ENCODE measurements around the gene TBC1D10B. TPM values are rescaled to one million over a fixed set of nuclear protein-coding genes. Genes with fewer than 3 reads are reported as not detected.
"Not testable (repeated sequence)": the region's sequence is repeated elsewhere in the genome, so short reads cannot be mapped to it uniquely, and the experiment has no call there.

TBC1D10B gene
- total RNA-seq, 2 donors from 2014 or later, result 49.7 to 64.2 TPM

DNA sequence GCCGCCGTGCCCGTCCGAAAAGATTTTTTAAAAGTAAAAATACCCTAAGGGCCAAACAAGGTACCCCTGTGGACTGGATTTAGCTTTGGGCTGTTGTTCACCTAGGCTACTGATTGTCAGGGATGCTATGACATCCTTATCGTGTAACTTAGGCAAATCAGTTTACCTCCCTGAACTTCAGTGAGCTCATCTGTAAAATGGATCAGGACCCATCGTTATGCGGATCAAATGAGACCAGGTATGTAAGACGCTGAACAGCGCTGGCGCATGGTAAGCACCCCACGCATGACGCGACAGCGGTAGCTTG, 36.5 kb upstream of the TBC1D10B start:
- no peaks in the 10 kb centered on the region for H3K27me3 Mint-ChIP-seq
- peaks cover 16% of the 10 kb centered on the region for H3K36me3 Mint-ChIP-seq (ENCODE audit: low read depth)

DNA sequence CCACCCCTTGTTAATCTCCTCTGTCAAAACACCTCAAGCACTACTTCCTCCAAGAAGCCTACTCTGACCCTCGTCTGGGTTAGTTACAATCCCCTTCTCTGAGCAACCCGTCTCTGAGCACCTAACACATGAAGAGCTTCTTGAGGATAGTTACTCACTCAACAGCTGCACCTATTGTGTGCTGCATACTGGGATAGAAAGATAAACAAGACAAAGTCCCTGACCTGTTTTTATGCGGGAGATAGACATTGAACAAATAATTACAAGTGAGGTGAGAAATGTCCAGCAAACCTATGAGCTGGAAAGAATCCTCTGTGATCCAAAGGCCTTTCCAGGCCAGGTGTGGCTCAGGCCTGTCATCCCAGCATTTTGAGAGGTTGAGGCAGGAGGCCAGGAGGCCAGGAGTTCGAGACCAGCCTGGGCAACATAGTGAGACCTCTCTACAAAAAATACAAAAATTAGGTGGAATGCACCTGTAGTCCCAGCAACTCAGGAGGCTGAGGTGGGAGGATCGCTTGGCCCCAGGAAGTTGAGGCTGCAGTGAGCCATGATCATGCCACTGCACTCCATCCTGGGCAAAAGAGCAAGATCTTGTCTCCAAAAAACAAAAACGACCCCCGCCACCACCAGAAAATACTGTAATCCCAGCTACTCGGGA, 31.6 kb upstream of the TBC1D10B start:
- H3K27me3 Mint-ChIP-seq, result no peaks in the 10 kb centered on the region
- no peak overlapping the region for H3K27ac Mint-ChIP-seq
- H3K4me3 Mint-ChIP-seq, result peak overlapping the region; percentile 90
- no peak for ATAC-seq (replicated peaks)
- no peaks in the 10 kb centered on the region for H3K9me3 Mint-ChIP-seq
- peaks cover 13% of the 10 kb centered on the region for H3K36me3 Mint-ChIP-seq (ENCODE audit: low read depth)
- peaks cover 5% of the 10 kb centered on the region for H3K4me1 Mint-ChIP-seq

More for the DNA sequence above, 36.5 kb upstream of the TBC1D10B start:
- peak overlapping the region; percentile 90 for H3K4me3 Mint-ChIP-seq
- H3K27ac Mint-ChIP-seq, result peak overlapping the region; percentile 83
- H3K9me3 Mint-ChIP-seq, result no peaks in the 10 kb centered on the region
- H3K4me1 Mint-ChIP-seq, result peaks cover 10% of the 10 kb centered on the region
- ATAC-seq (replicated peaks), result peak; percentile 22

DNA sequence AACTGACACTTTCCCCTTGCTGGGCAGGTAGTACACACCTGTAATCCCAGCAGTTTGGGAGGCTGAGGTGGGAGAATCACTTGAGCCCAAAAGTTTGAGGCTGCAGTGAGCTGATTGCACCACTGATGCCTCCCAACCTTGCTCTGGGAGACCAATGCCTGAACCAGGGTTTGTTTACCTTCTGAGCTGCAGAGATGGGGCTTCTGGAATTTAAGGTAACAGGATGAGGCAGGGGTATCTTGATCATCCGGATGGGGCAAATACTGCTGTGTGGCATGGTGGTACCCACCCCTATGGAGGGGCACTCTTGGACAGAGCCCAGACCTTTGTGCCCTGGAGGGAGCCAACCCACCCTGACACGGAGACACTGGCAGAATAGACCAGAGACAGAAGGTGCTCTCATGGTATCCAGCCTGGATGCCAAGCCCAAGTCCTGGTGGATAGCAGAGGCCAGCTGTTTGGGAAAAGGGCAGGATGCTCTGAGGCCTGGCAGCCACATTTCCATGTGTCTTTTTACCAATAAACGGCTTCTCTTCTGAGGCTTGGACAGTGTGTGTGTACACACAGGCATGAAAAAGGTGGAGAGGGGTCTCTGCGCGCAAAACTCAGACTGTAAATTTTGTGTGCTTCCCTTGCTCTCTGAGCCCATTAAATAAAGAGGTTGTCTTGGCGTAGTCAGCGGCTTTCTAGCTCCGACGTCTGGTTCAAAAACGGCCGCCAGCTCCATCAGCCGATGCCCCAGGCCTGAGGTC, 29.3 kb upstream of the TBC1D10B start:
- H3K4me1 Mint-ChIP-seq, result peaks cover 16% of the 10 kb centered on the region
- peak overlapping the region; percentile 90 for H3K4me3 Mint-ChIP-seq
- no peaks in the 10 kb centered on the region for H3K9me3 Mint-ChIP-seq
- no peaks in the 10 kb centered on the region for H3K27me3 Mint-ChIP-seq
- ATAC-seq (replicated peaks), result no peak
- H3K36me3 Mint-ChIP-seq (ENCODE audit: low read depth), result peaks cover 22% of the 10 kb centered on the region
- H3K27ac Mint-ChIP-seq, result peak overlapping the region; percentile 93

DNA sequence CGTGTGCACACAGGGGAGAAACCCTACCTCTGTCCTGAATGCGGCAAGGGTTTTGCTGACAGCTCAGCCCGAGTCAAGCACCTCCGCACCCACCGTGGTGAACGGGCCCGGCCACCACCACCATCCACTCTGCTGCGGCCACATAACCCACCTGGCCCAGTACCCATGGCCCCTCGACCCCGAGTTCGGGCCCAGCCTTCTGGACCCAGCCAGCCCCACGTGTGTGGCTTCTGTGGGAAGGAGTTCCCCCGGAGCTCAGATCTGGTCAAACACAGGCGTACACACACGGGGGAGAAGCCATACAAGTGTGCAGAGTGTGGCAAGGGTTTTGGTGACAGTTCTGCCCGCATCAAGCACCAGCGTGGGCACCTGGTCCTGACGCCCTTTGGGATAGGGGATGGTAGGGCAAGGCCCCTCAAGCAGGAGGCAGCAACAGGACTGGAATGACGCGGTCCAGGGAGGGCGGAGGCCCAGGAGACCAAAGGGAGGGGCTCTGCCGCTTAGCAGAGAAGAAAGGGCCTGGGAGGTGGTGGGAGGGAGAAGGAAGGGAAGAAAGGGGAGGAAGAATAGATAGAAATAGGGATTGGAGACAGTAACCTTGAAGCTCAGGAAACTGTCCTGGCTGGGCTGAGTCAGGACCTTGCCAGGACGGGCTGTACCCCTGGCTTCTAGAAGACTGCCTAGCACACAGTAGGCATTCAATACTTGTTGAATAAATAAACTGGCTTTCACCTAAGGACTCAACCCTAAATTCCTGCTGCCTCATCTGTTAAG, 28.6 kb upstream of the TBC1D10B start:
- H3K4me1 Mint-ChIP-seq, result peaks cover 20% of the 10 kb centered on the region
- H3K36me3 Mint-ChIP-seq (ENCODE audit: low read depth), result peaks cover 22% of the 10 kb centered on the region
- ATAC-seq (replicated peaks), result no peak
- no peaks in the 10 kb centered on the region for H3K27me3 Mint-ChIP-seq
- no peaks in the 10 kb centered on the region for H3K9me3 Mint-ChIP-seq
- H3K27ac Mint-ChIP-seq, result no peak overlapping the region
- peak overlapping the region; percentile 90 for H3K4me3 Mint-ChIP-seq

DNA sequence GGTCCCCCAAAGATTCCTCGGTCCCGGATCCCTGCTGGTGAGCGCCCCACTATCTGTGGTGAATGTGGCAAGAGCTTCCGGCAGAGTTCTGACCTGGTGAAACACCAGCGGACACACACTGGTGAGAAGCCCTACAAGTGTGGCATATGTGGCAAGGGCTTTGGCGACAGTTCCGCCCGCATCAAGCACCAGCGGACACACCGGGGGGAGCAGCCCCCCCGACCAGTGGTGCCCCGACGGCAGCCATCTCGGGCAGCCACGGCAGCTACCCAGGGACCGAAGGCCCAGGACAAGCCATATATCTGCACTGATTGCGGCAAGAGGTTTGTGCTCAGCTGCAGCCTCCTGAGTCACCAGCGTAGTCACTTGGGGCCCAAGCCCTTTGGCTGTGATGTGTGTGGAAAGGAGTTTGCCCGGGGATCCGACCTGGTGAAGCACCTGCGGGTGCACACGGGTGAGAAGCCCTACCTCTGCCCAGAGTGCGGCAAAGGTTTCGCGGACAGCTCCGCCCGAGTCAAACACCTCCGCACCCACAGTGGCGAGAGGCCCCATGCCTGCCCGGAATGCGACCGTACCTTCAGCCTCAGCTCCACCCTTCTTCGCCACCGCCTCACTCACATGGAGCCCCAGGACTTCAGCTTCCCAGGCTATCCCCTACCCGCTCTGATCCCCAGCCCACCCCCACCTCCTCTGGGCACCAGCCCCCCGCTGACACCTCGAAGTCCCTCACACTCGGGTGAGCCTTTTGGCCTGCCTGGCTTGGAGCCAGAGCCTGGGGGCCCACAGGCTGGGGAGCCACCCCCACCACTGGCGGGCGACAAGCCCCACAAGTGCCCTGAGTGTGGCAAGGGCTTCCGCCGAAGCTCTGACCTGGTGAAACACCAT, 27.7 kb upstream of the TBC1D10B start:
- no peaks in the 10 kb centered on the region for H3K27me3 Mint-ChIP-seq
- no peak overlapping the region for H3K27ac Mint-ChIP-seq
- H3K4me1 Mint-ChIP-seq, result peaks cover 20% of the 10 kb centered on the region
- ATAC-seq (replicated peaks), result no peak
- peak overlapping the region; percentile 90 for H3K4me3 Mint-ChIP-seq
- H3K9me3 Mint-ChIP-seq, result no peaks in the 10 kb centered on the region
- H3K36me3 Mint-ChIP-seq (ENCODE audit: low read depth), result peaks cover 22% of the 10 kb centered on the region

DNA sequence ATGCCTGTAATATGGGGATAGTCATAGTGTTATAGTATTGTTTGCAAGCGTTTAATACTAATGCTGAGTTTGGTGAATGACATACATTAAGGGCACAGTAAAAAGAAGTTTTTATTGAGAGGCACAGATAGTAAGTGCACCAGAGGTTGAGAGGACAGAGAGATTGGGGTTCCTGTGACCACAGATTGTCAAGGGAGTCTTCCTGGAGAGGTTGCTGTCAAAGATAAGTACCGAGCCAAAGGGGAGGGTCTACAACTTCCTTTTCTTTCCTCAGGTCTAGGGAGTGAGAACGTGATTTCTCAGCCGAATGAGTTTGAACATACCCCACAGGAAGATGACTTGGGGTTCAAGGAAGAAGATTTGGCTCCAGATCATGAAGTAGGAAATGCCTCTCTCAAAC, 26.8 kb upstream of the TBC1D10B start:
- H3K36me3 Mint-ChIP-seq (ENCODE audit: low read depth), result peaks cover 22% of the 10 kb centered on the region
- H3K27ac Mint-ChIP-seq, result peak overlapping the region; percentile 91
- no peak for ATAC-seq (replicated peaks)
- H3K27me3 Mint-ChIP-seq, result no peaks in the 10 kb centered on the region
- no peaks in the 10 kb centered on the region for H3K9me3 Mint-ChIP-seq
- H3K4me1 Mint-ChIP-seq, result peaks cover 20% of the 10 kb centered on the region
- peak overlapping the region; percentile 97 for H3K4me3 Mint-ChIP-seq

DNA sequence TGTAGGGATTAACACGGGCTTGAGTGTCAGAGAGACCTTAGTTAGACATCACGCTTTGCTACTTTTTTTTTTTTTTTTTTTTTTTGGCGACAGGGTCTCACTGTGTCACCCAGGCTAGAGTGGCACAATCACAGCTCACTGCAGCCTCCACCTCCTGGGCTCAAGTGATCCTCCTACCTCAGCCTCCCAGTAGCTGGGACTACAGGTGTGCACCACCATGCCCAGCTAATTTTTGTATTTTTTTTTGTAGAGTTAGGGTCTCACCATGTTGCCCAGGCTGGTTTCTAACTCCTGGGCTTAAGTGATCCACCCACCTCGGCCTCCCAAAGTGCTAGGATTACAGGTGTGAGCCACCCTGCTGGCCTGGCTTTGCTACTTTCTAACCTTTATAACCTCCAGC, 26.3 kb upstream of the TBC1D10B start:
- peak overlapping the region; percentile 91 for H3K27ac Mint-ChIP-seq
- H3K4me1 Mint-ChIP-seq, result peaks cover 20% of the 10 kb centered on the region
- H3K27me3 Mint-ChIP-seq; ATAC-seq (replicated peaks); H3K9me3 Mint-ChIP-seq: not testable (repeated sequence)
- peaks cover 22% of the 10 kb centered on the region for H3K36me3 Mint-ChIP-seq (ENCODE audit: low read depth)
- peak overlapping the region; percentile 97 for H3K4me3 Mint-ChIP-seq

DNA sequence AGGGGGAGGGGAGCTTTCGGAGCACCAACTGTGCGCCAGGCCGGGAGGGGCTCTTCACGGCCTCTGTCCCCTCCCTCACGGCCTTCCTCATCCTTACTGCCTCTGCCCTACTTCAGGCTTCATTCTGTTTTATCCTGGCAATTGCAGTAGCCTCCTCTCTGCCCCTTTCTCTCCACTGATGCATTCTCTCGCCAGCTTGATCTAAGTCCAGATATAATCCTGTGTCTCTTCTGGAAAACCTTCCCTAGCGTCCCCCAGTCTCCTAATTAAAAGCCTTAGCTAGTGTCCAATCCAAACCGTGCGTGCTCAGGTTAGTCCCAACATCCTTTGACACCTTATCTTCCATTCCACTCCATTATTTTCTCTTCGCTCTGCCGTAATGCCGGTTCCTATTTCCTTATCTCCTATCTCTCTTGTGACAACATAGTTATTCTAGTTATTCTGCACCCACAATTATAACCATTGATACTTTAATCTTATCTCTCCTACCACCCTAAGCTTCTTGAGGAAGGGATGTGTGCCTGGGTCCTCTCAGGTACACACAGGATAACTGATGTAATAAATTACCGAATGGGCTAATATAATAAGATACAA, 25.8 kb upstream of the TBC1D10B start:
- H3K36me3 Mint-ChIP-seq (ENCODE audit: low read depth), result peaks cover 22% of the 10 kb centered on the region
- H3K27me3 Mint-ChIP-seq, result no peaks in the 10 kb centered on the region
- ATAC-seq (replicated peaks), result peak; percentile 31
- H3K9me3 Mint-ChIP-seq, result no peaks in the 10 kb centered on the region
- H3K4me1 Mint-ChIP-seq, result peaks cover 20% of the 10 kb centered on the region
- peak overlapping the region; percentile 97 for H3K4me3 Mint-ChIP-seq
- H3K27ac Mint-ChIP-seq, result peak overlapping the region; percentile 91

DNA sequence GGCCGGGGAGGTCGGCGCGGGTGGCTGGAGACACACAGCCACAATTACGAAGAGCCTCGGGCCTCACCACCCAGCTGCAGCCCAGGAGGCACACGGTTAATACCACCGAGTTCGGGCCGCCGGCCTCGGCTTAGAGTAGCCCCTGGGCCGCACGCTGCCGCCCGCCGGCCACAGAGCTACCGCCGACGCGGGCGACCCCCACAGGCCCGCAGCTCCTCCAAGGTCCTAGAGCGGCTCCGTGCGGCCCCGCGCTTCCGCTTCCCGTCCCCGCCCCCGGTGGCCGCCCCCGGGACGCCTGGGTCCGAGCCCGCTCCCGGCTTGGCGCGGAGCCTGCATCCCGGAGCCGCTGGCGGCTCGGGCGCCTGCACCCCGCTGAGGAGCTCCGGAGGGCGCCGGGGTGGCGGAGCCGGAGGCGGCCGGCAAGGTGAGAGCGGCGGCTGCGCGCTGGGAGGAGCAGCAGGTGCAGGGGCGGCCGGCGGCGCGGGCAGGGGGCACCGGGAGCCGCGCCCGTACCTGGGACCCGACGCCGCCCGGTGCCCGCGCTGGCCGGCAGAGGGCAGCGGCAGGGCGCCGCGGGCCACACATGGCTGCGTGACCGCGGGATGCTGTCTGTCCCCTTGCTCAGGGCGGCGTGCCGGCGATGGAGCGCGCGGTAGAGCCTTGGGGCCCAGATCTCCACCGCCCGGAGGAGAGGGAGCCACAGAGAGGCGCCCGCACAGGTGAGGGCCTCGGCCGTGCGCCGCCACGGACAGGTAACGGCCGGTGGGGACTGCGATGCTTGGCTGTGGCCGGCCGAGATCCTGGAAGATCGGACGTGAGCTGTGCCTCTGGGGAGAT, 25.1 kb upstream of the TBC1D10B start, which contains the start of gene ZNF48:
Gene ZNF48 (plus strand): TSS at position 266 of the 837 bp plus-strand sequence. CDS start 375 bp downstream, at position 641.
- Mint-ChIP-seq H3K27ac (peak within 1 kb of the TSS; percentile 91), H3K4me1 (peaks cover 20% of the 10 kb centered on the region), H3K9me3 (no peaks in the 10 kb centered on the region), H3K4me3 (peak within 1 kb of the TSS; percentile 97), H3K36me3 (ENCODE audit: low read depth) (peaks cover 22% of the 10 kb centered on the region), H3K27me3 (no peaks in the 10 kb centered on the region)
- peak; percentile 81 for ATAC-seq (replicated peaks)

DNA sequence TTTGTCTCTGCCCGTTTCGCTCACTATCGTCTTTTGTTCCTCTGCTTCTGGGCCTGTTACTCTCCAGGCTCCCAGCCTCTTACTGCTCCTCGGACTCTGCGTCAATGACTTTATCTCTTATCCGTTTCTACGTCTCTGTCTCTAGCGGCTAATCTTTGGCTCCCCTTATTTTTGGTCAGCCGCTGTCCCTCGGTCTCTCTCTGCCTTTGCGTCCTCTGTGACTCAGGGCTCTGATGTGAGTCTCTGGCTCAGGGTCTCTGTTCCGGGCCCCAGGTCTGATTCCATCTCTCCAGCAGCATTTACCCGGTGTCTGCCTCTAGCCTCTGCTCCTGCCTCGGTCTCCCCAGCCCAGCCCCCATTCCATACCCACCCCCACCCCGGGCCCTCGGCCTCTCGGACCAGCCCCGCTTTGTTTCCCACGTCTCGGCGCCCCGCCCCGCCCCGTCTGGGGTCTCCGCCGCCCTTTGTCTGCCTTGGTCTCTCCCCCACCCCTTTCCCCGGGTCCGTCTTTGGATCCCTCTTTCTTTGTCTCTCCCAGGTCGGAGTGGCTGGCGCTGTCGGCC, 24.4 kb upstream of the TBC1D10B start:
- Mint-ChIP-seq H3K27me3 (no peaks in the 10 kb centered on the region), H3K36me3 (ENCODE audit: low read depth) (peaks cover 22% of the 10 kb centered on the region), H3K4me1 (peaks cover 20% of the 10 kb centered on the region), H3K9me3 (no peaks in the 10 kb centered on the region), H3K27ac (peak overlapping the region; percentile 79), H3K4me3 (peak overlapping the region; percentile 97)
- no peak for ATAC-seq (replicated peaks)

DNA sequence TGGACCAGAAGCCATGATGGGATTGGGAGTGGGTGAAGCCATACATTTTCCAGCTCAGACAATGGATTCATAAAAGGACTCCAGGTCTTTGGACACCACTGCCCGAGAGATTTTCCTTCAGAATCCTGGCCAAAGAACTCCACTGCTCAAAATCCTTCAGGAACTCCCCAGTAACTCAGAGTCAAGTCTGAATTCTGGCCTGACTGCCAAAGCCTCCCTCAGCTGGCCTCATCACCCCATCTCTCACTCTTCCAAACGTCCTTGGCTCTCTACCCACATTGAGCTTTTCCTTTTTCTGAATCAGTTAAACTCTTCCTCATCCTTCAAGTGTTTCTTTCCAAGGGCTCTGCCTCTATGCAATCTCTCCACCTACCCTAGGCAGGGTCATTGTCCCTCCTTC, 13.2 kb upstream of the TBC1D10B start:
- peak overlapping the region; percentile 81 for H3K27ac Mint-ChIP-seq
- peak overlapping the region; percentile 85 for H3K4me3 Mint-ChIP-seq
- peaks cover 10% of the 10 kb centered on the region for H3K4me1 Mint-ChIP-seq
- ATAC-seq (replicated peaks), result no peak
- no peaks in the 10 kb centered on the region for H3K27me3 Mint-ChIP-seq
- H3K36me3 Mint-ChIP-seq (ENCODE audit: low read depth), result peaks cover 33% of the 10 kb centered on the region
- no peaks in the 10 kb centered on the region for H3K9me3 Mint-ChIP-seq

DNA sequence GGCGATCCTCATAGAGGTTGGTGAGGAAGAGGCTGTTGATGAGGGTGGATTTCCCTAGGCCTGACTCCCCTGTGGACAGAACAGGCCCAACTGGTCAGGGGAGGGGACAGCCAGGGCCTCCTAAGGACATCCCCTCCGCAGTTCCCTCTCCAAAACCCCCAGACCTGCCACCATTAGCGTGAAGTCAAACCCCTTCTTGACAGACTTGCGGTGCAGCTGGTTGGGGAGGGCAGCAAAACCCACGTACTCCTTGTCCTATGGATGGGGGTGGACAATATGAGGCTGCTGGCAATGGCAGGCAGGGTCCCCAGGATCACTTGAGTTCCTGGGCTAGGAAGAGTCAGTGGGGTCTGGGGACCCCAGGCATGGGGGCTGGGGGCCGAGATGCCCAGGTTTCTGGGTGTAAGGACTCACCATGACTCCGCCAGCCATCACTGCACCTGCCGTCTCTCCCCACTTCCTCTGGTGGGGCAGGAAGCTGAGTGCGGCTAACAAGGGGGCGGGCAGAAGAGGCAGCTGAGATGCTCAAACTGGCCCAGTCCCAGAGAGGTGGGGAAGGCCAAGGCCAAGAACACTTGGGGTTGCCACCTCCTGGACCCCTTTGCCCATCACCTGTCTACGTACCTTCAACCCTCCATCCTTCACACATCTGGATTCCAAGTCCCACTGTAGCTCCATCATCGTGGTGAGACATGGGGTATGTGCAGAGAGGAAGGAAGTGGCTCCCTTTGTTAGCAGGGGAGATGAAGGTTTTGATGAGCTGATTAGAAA, 12.0 kb upstream of the TBC1D10B start, which contains the start of gene SEPTIN1:
Gene SEPTIN1 (minus strand): TSS at position 451 of the 771 bp plus-strand sequence. CDS start 19 bp downstream, at position 432.
- Mint-ChIP-seq H3K9me3 (no peaks in the 10 kb centered on the region), H3K4me1 (peaks cover 16% of the 10 kb centered on the region), H3K27me3 (no peaks in the 10 kb centered on the region), H3K36me3 (ENCODE audit: low read depth) (peaks cover 46% of the 10 kb centered on the region), H3K27ac (peak within 1 kb of the TSS; percentile 81), H3K4me3 (peak within 1 kb of the TSS; percentile 85)
- peak; percentile 56 for ATAC-seq (replicated peaks)
